Testis (tissue), 2 donors: ENCODE measurements around the gene PAPPA2.

Source experiments
- POLR2A ChIP-seq: fragments of 450-650 bp; IDR thresholded peaks from one replicate; pipeline ENCODE4 v1.6.1; 2017; ENCODE audit warnings: antibody characterized with exemption, mild to moderate bottlenecking, moderate library complexity
- TF ChIP-seq, protein P1 (sequence below), 3 experiments: fragments of 450-650 bp in 2 of 3; fragments of 200-600 bp in 1 of 3; sonication (generic) in 1 of 3; IDR thresholded peaks; one replicate each; pipeline ENCODE4 v1.5.1; 2016 to 2019; ENCODE audit warnings: antibody characterized with exemption in 3 of 3, mild to moderate bottlenecking in 2 of 3, moderate library complexity in 1 of 3

DNA sequence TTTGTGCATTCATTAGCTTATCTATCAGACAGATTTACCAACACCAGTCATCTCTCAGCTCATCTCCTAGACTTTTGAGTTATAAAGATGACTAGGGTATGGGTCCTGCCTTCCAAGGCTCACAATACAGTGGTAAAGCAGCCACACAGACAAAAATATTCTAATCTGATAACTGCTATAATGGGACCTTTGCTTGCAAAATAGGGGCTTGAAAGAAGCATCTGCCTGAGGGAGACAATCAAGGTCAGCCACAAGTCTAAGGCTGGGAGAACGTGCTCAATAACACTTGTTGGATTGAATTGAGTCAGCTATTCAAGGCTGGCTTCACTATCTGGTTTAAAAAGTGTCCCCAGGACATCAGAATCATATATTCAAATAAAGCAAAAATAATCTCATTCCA is 1.4 kb upstream of the PAPPA2 start:
- TF ChIP-seq POLR2A, result no peak
- TF ChIP-seq, protein P1, sequence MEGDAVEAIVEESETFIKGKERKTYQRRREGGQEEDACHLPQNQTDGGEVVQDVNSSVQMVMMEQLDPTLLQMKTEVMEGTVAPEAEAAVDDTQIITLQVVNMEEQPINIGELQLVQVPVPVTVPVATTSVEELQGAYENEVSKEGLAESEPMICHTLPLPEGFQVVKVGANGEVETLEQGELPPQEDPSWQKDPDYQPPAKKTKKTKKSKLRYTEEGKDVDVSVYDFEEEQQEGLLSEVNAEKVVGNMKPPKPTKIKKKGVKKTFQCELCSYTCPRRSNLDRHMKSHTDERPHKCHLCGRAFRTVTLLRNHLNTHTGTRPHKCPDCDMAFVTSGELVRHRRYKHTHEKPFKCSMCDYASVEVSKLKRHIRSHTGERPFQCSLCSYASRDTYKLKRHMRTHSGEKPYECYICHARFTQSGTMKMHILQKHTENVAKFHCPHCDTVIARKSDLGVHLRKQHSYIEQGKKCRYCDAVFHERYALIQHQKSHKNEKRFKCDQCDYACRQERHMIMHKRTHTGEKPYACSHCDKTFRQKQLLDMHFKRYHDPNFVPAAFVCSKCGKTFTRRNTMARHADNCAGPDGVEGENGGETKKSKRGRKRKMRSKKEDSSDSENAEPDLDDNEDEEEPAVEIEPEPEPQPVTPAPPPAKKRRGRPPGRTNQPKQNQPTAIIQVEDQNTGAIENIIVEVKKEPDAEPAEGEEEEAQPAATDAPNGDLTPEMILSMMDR (IDR thresholded peaks at IDR 0.05), result no peak
